NAMALWA (cell line): ENCODE measurements around the gene P2RY11.

Experiments used
- DNase-seq: peaks from one replicate; pipeline ENCODE4 v3.0.0-alpha.2; 2015; ENCODE audit warnings: low spot score

Gene P2RY11

GRCh38 chr19:10093295-10094186 lies 18.0 kb upstream of the P2RY11 start:
- no peak for DNase-seq

- DNase-seq = no peak
These were observed 15.9 kb upstream of the P2RY11 start for GRCh38 chr19:10095622-10095947.

- peak; percentile 93 for DNase-seq
These were observed 15.4 kb upstream of the P2RY11 start for GRCh38 chr19:10095948-10096614.

- DNase-seq = no peak
These were observed 14.9 kb upstream of the P2RY11 start for GRCh38 chr19:10096615-10096963.

- no peak for DNase-seq
These were observed 11.2 kb upstream of the P2RY11 start for GRCh38 chr19:10100163-10100785.

- peak; percentile 82 for DNase-seq
These were observed 8.7 kb upstream of the P2RY11 start for GRCh38 chr19:10102787-10103236.

GRCh38 chr19:10104130-10104513 lies 7.4 kb upstream of the P2RY11 start:
- DNase-seq = no peak

- peak; percentile 89 for DNase-seq
These were observed 6.6 kb upstream of the P2RY11 start for GRCh38 chr19:10104665-10105508.

- peak; percentile 57 for DNase-seq
These were observed 5.9 kb upstream of the P2RY11 start for GRCh38 chr19:10105509-10106099.

- peak; percentile 98 for DNase-seq
These were observed 5.2 kb upstream of the P2RY11 start, which contains the start of gene PPAN for GRCh38 chr19:10106100-10106936. PPAN (plus strand) TSS chr19:10106362; CDS start chr19:10106395, 33 bp downstream.

GRCh38 chr19:10107254-10107653 lies 4.2 kb upstream of the P2RY11 start:
- DNase-seq = no peak

- DNase-seq = no peak
These were observed 3.6 kb upstream of the P2RY11 start for GRCh38 chr19:10107817-10108367.

GRCh38 chr19:10109528-10109927 lies 2.0 kb upstream of the P2RY11 start:
- no peak for DNase-seq

GRCh38 chr19:10110076-10110971 lies 1.2 kb upstream of the P2RY11 start:
- DNase-seq = no peak

- no peak for DNase-seq
These were observed 548 bp upstream of the P2RY11 start for GRCh38 chr19:10110972-10111317.

GRCh38 chr19:10112037-10112761 lies 706 bp downstream of the P2RY11 start:
- DNase-seq = no peak

GRCh38 chr19:10112895-10113591 lies 1.6 kb downstream of the P2RY11 start:
- peak; percentile 84 for DNase-seq

GRCh38 chr19:10113592-10113963 lies 2.1 kb downstream of the P2RY11 start:
- DNase-seq = no peak
